ENCODE results near the gene CILP.

DNA sequence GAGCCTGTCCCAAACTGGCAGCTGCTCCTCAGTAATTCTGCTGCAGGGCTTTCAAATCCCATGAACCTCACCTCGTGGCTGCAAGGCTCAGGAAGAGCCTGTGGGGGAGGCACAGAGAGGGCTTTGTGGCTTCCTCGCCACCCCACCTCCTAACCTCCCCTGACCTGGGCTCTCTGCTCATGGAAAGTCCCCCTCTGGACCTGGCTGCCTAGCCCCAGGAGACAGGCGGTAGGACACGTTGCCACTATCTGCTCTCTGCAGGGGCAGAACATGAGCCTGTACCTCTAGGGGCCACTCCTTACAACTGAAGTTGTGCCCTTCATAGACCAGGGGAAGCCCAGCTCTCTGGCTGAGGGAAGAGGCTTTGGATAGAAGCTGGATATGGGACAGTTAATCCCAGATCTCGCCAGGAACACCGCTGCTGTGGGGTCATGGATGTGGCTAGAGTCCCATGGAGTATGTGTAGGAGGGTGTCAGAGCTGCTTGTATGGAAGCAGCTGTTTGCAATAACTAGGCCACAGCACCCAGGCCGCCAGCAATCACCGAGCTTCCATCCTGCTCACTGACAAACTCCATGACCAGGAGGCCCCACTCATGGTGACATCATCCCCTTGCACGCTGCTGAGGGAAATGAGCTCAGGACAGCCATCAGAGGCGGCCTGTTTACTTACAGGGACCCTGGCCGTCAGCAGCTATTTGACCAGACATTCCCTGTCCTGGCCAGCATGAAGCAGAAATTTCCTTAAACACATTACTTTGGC is 34.0 kb upstream of the CILP start:
- TF ChIP-seq EZH2 (conservative IDR thresholded peaks at IDR 0.05; ENCODE audit: low read depth, low read length): no peak
- TF ChIP-seq, protein P1, sequence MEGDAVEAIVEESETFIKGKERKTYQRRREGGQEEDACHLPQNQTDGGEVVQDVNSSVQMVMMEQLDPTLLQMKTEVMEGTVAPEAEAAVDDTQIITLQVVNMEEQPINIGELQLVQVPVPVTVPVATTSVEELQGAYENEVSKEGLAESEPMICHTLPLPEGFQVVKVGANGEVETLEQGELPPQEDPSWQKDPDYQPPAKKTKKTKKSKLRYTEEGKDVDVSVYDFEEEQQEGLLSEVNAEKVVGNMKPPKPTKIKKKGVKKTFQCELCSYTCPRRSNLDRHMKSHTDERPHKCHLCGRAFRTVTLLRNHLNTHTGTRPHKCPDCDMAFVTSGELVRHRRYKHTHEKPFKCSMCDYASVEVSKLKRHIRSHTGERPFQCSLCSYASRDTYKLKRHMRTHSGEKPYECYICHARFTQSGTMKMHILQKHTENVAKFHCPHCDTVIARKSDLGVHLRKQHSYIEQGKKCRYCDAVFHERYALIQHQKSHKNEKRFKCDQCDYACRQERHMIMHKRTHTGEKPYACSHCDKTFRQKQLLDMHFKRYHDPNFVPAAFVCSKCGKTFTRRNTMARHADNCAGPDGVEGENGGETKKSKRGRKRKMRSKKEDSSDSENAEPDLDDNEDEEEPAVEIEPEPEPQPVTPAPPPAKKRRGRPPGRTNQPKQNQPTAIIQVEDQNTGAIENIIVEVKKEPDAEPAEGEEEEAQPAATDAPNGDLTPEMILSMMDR (CRISPR knock-in tag; IDR thresholded peaks at IDR 0.05): no peak
- TF ChIP-seq POLR2AphosphoS5 (IDR thresholded peaks at IDR 0.05; ENCODE audit: low read depth, low read length): no peak
